ENCODE data around the gene AFDN. TPM values are rescaled to one million over a fixed set of nuclear protein-coding genes. Genes with fewer than 3 reads are reported as not detected.

The AFDN gene
- polyA plus RNA-seq, 1 of the 3 experiments (the other 2 are of a cell fraction) = 25.1 TPM

DNA sequence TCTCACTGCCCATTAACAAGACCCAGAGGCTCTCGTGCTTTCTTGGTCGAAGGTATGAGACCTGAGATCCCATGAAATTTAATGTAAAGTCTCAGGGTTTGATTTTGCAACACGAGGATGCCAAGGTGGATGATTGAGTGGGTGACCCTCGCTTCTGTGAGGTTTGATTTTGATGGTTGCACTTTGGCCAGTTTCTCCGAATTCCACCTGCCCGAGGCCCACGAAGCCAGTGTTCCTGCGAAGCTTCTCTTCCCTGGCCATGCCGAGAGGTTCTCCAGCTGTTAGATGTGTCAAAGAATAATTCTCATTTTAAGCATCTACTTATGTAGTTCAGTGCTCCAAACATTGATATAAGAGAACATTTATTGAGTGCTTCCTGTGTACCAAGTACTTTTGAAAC lies 170.9 kb downstream of the AFDN start, which contains the start of gene KIF25 (continued):
- TF ChIP-seq, protein P1, sequence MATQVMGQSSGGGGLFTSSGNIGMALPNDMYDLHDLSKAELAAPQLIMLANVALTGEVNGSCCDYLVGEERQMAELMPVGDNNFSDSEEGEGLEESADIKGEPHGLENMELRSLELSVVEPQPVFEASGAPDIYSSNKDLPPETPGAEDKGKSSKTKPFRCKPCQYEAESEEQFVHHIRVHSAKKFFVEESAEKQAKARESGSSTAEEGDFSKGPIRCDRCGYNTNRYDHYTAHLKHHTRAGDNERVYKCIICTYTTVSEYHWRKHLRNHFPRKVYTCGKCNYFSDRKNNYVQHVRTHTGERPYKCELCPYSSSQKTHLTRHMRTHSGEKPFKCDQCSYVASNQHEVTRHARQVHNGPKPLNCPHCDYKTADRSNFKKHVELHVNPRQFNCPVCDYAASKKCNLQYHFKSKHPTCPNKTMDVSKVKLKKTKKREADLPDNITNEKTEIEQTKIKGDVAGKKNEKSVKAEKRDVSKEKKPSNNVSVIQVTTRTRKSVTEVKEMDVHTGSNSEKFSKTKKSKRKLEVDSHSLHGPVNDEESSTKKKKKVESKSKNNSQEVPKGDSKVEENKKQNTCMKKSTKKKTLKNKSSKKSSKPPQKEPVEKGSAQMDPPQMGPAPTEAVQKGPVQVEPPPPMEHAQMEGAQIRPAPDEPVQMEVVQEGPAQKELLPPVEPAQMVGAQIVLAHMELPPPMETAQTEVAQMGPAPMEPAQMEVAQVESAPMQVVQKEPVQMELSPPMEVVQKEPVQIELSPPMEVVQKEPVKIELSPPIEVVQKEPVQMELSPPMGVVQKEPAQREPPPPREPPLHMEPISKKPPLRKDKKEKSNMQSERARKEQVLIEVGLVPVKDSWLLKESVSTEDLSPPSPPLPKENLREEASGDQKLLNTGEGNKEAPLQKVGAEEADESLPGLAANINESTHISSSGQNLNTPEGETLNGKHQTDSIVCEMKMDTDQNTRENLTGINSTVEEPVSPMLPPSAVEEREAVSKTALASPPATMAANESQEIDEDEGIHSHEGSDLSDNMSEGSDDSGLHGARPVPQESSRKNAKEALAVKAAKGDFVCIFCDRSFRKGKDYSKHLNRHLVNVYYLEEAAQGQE (IDR thresholded peaks at IDR 0.05; ENCODE audit: low read depth, low read length) = no peak

DNA sequence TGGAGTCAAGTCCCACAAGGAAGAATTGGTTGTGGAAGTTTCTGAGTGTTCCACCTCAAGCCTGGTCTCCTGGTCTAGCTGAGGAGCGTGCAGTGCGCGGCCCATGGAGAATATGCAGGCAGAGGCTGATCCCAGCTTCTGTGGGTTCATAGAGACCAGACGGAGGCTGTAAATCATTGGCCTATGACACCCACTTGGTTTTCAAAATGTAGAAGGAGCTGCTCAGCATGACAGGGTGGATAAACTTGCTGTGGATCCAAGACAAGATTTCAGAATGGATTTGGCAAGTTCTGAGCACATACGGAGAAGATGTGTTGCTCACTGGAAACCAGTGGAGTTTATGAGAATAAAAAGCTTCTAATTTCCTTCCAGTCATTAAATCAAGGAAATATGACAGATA lies 171.5 kb downstream of the AFDN start:
- Histone ChIP-seq H3F3A (replicated peaks; ENCODE audit: insufficient read depth) (no peaks in the 10 kb centered on the region), H3K27me3 (ENCODE audit: insufficient read depth) (no peaks in the 10 kb centered on the region), H3K9ac (no peak overlapping the region), H2AFZ (ENCODE audit: low read depth) (no peak overlapping the region), H3K79me2 (ENCODE audit: insufficient read depth) (no peaks in the 10 kb centered on the region), H3K9me3 (no peaks in the 10 kb centered on the region), H3K27ac (ENCODE audit: low read depth in 2 of 2, low read length in 1 of 2) (no peak overlapping the region), H3K9me2 (no peaks in the 10 kb centered on the region), H3K4me1 (ENCODE audit: control insufficient read depth in 1 of 2, insufficient read depth in 2 of 2, low read depth in 1 of 2, low read length in 1 of 2) (no peaks in the 10 kb centered on the region; a peak in 1 of 4 replicates), H4K20me1 (ENCODE audit: insufficient read depth) (no peaks in the 10 kb centered on the region), H3K4me2 (no peak overlapping the region), H3K4me3 (ENCODE audit: low read depth in 2 of 2, low read length in 1 of 2) (no peak overlapping the region), H3K36me3 (replicated peaks in 1 of 2; ENCODE audit: control insufficient read depth in 1 of 2, insufficient read depth in 2 of 2, low read length in 1 of 2) (no peaks in the 10 kb centered on the region)
- DNase-seq = no peak
- TF ChIP-seq, protein P1 (IDR thresholded peaks at IDR 0.05; ENCODE audit: low read depth, low read length) = no peak
- TF ChIP-seq GATA2 (CRISPR knock-in tag; IDR thresholded peaks at IDR 0.05) (no peak), RAD21 (IDR thresholded peaks at IDR 0.05; ENCODE audit: low read length) (no peak), SIN3A (IDR thresholded peaks at IDR 0.05; ENCODE audit: borderline replicate concordance, low read depth, low read length) (no peak), JUND (IDR thresholded peaks at IDR 0.05) (no peak), ELF1 (IDR thresholded peaks at IDR 0.05) (no peak), FOXM1 (IDR thresholded peaks at IDR 0.05; ENCODE audit: low read depth) (no peak), MAX (IDR thresholded peaks at IDR 0.05; ENCODE audit: low read depth) (no peak), YY1 (IDR thresholded peaks at IDR 0.05; ENCODE audit: low read depth) (no peak), MXI1 (IDR thresholded peaks at IDR 0.05; ENCODE audit: low read depth, low read length) (no peak), RFX5 (IDR thresholded peaks at IDR 0.05; ENCODE audit: low read length) (no peak), TAF1 (IDR thresholded peaks at IDR 0.05; ENCODE audit: borderline replicate concordance, low read depth, low read length) (no peak), MEF2A (IDR thresholded peaks at IDR 0.05; ENCODE audit: borderline replicate concordance, low read depth) (no peak), RXRA (IDR thresholded peaks at IDR 0.05; ENCODE audit: borderline replicate concordance, low read depth) (no peak)
- TF ChIP-seq, protein P2, sequence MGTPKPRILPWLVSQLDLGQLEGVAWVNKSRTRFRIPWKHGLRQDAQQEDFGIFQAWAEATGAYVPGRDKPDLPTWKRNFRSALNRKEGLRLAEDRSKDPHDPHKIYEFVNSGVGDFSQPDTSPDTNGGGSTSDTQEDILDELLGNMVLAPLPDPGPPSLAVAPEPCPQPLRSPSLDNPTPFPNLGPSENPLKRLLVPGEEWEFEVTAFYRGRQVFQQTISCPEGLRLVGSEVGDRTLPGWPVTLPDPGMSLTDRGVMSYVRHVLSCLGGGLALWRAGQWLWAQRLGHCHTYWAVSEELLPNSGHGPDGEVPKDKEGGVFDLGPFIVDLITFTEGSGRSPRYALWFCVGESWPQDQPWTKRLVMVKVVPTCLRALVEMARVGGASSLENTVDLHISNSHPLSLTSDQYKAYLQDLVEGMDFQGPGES (IDR thresholded peaks at IDR 0.05; ENCODE audit: low read depth, low read length) = no peak
- TF ChIP-seq, protein P3, sequence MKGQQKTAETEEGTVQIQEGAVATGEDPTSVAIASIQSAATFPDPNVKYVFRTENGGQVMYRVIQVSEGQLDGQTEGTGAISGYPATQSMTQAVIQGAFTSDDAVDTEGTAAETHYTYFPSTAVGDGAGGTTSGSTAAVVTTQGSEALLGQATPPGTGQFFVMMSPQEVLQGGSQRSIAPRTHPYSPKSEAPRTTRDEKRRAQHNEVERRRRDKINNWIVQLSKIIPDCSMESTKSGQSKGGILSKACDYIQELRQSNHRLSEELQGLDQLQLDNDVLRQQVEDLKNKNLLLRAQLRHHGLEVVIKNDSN (IDR thresholded peaks at IDR 0.05; ENCODE audit: borderline replicate concordance, low read depth) = no peak
- TF ChIP-seq, protein P4, sequence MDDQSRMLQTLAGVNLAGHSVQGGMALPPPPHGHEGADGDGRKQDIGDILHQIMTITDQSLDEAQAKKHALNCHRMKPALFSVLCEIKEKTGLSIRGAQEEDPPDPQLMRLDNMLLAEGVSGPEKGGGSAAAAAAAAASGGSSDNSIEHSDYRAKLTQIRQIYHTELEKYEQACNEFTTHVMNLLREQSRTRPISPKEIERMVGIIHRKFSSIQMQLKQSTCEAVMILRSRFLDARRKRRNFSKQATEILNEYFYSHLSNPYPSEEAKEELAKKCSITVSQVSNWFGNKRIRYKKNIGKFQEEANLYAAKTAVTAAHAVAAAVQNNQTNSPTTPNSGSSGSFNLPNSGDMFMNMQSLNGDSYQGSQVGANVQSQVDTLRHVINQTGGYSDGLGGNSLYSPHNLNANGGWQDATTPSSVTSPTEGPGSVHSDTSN (IDR thresholded peaks at IDR 0.05) = no peak
- 81% methylated on average over 5 of the region's 5 CpGs for WGBS (ENCODE audit: low lambda C conversion rate)
- ChIA-PET POLR2A (no interaction called here), CTCF (no interaction called here)
